Measurements from ENCODE around the gene TRIM52.
A peak's percentile ranks its signal among the peaks of the same experiment; 100 is the strongest.
"Not testable (repeated sequence)": the region's sequence is repeated elsewhere in the genome, so short reads cannot be mapped to it uniquely, and the experiment has no call there.

The TRIM52 gene

DNA sequence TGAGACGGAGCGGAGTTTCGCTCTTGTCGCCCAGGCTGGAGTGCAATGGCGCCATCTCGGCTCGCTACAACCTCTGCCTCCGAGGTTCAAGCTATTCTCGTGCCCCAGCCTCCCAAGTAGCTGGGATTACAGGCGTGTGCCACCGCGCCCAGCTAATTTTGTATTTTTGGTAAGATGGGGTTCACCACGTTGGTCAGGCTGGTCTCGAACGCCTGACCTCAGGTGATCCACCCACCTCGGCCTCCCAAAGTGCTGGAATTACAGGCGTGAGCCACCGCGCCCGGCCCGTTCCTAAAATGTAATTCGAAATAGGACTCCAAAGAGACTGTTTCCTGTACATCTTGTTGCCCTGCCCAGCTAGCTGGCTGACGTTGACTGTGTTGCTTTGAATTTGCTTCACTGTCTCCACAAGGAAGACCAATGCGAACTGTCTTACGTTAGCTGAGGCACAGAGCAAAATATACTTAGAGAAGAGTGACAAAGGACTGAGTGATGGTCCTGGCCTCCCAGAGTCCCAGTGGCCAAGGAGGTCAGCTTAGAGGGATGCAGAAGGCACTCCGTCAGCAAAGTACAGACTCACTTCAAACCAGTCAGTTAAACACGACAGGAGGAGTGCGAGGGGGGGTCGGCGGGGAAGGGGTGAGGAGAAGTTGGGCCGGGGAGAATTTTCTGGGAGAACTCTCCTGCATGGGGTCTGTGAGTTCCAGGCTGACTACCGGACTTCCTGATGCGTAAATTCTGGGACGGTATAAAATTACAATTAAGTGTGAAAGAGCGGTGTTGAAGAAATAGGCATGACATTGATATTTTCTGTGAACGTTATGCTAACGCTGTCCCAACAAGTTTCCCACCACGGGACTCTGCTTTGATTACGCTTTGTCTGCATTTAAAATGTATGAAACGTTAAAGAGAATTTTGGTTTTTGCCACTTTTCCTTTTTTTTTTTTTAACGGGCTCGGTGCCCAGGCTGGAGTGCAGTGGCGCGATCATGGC is 44.6 kb downstream of the TRIM52 start:
- Histone ChIP-seq H3K9me3 (replicated peaks in 1 of 11) (no peaks in the 10 kb centered on the region), H3K27me3 (peaks cover 6 to 41% (median 22%) of the 10 kb centered on the region in 11 experiments; a peak in 20 of 22 replicates), H3K4me1 (peaks cover 21 to 29% (median 25%) of the 10 kb centered on the region in 10 experiments), H3K4me3 (peak overlapping the region; percentile 51 to 67 (median 61)), H3K4me2 (peak overlapping the region; percentile 80 to 98 (median 93)), H3K9ac (peak overlapping the region in 10 of 11 experiments; percentile 30 to 64 (median 45); a peak in 18 of 22 replicates), H3K36me3 (no peaks in the 10 kb centered on the region), H3K27ac (peak overlapping the region in 3 of 11 experiments; percentile 25 to 29 (median 27); a peak in 3 of 22 replicates), H4K20me1 (peaks cover 0 to 9% (median 0%) of the 10 kb centered on the region in 11 experiments; a peak in 4 of 22 replicates)
- TF ChIP-seq Cebpa-rat (IDR thresholded peaks at IDR 0.05) = no peak

DNA sequence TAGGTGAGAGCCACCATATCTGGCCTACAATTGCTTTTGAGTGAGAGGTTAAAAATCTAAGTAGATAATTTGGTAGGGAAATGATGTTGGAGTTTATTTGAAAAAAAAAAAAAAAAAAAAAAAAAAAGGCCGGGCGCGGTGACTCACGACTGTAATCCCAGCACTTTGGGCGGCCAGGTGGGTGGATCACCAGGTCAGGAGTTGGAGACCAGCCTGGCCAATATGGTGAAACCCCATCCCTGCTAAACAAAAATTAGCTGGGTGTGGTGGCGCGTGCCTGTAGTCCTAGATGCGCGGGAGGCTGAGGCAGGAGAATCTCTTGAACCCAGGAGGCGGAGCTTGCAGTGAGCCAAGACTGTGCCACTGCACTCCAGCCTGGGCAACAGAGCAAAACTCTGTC is 46.7 kb downstream of the TRIM52 start:
- not testable (repeated sequence) for H3K4me2 ChIP-seq; H3K36me3 ChIP-seq; H4K20me1 ChIP-seq; H3K27ac ChIP-seq; H3K9me3 ChIP-seq (replicated peaks in 1 of 11); H3K9ac ChIP-seq; H3K4me3 ChIP-seq
- Histone ChIP-seq H3K27me3 (peaks cover 6 to 41% (median 22%) of the 10 kb centered on the region in 11 experiments; a peak in 20 of 22 replicates), H3K4me1 (peaks cover 23 to 36% (median 27%) of the 10 kb centered on the region in 10 experiments)

DNA sequence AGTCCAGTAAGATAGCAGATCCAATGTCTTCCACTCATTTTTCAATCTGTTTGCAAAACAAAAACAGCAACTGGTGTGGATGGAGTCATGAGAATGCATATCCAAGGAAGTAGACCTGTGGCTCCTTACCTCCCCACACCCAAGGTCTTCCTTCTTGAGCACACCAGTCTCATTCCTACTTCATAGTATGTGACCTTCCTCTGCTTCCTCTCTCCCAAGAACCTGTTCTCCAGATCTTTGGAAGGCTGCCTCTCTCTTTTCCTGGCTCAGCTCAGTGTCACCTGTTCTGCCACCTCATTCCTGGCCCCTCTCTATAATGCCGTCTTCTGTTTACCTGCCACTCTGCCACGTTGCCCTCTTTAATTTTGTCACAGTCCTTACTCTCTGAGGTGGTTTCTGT is 48.0 kb downstream of the TRIM52 start:
- peaks cover 0 to 9% (median 0%) of the 10 kb centered on the region in 11 experiments; a peak in 5 of 22 replicates for H4K20me1 ChIP-seq
- peaks cover 17 to 29% (median 24%) of the 10 kb centered on the region in 10 experiments for H3K4me1 ChIP-seq
- no peaks in the 10 kb centered on the region for H3K36me3 ChIP-seq
- H3K27me3 ChIP-seq = peaks cover 6 to 41% (median 26%) of the 10 kb centered on the region in 11 experiments; a peak in 20 of 22 replicates
- no peaks in the 10 kb centered on the region for H3K9me3 ChIP-seq (replicated peaks in 1 of 11)
- H3K4me3 ChIP-seq = no peak overlapping the region
- no peak overlapping the region for H3K4me2 ChIP-seq
- no peak overlapping the region for H3K9ac ChIP-seq
- H3K27ac ChIP-seq = no peak overlapping the region
- TF ChIP-seq Cebpa-rat (IDR thresholded peaks at IDR 0.05) = no peak

DNA sequence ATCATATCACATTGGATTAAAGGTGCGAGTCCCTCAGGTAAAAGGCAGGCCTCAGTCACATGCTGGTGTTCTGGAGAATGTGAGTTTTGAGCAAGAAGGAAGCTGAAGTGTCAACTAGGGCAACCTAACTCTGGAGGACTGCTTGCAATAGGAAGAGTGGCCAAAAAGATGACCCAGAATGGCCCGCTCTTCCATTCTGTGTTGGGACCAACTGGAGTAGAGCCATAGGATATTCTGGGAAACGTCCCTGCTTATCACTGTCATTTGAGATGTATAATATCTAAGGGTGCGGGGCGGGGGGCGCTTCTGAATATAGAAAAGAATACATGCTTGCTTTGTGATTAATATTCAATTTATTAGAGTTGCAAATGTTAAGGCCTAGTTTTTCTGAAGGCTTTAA is 48.9 kb downstream of the TRIM52 start:
- Histone ChIP-seq H3K4me3 (no peak overlapping the region), H3K4me2 (no peak overlapping the region), H3K9ac (no peak overlapping the region), H3K27me3 (peaks cover 6 to 41% (median 26%) of the 10 kb centered on the region in 11 experiments; a peak in 20 of 22 replicates), H3K9me3 (replicated peaks in 1 of 11) (no peaks in the 10 kb centered on the region), H3K4me1 (peaks cover 10 to 20% (median 15%) of the 10 kb centered on the region in 10 experiments; a peak in 19 of 20 replicates), H4K20me1 (peaks cover 0 to 3% (median 0%) of the 10 kb centered on the region in 11 experiments; a peak in 2 of 22 replicates), H3K27ac (no peak overlapping the region), H3K36me3 (no peaks in the 10 kb centered on the region)
- no peak for TF ChIP-seq Cebpa-rat (IDR thresholded peaks at IDR 0.05)

DNA sequence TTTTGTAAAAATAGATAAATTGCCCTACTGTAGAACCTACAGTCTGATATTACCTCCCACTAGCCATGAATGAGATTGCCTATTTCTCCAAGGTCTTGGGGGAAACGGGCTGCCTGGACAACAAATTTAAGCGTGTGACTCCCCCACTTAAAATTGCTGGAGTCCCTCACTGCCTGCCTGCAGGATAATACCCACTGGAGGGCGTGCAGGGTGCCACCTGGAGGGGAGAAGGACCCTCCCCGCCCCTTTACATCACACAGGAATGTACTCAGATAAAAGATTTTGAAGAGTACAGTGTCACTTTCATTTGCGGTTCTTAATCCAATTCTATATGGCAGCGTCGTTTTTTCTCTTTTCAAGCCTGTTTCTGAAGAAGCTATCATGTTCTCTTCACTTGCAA is 49.7 kb downstream of the TRIM52 start:
- Histone ChIP-seq H3K27me3 (peaks cover 8 to 42% (median 28%) of the 10 kb centered on the region in 11 experiments), H3K4me3 (no peak overlapping the region), H3K27ac (no peak overlapping the region), H3K9me3 (replicated peaks in 1 of 11) (no peaks in the 10 kb centered on the region), H3K4me2 (peak overlapping the region in 6 of 11 experiments; percentile 7 to 29 (median 18); a peak in 4 of 22 replicates), H3K9ac (no peak overlapping the region), H3K4me1 (peaks cover 8 to 17% (median 14%) of the 10 kb centered on the region in 10 experiments), H3K36me3 (no peaks in the 10 kb centered on the region), H4K20me1 (peaks cover 0 to 3% (median 2%) of the 10 kb centered on the region in 11 experiments; a peak in 8 of 22 replicates)
- TF ChIP-seq Cebpa-rat (IDR thresholded peaks at IDR 0.05) = no peak

DNA sequence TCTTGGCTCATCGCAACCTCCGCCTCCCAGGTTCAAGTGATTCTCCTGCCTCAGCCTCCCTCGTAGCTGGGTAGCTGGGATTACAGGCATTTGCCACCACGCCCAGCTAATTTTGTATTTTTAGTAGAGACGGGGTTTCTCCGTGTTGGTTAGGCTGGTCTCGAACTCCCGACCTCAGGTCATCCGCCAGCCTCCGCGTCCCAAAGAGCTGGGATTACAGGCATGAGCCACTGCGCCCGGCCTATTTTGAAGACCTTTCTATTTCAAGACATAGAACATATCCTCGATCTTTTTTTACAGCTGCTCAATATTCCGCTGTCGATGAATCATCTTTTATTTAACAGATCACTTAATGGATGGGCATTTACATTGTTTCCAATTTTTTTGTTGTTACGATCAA is 50.2 kb downstream of the TRIM52 start:
- H3K27ac ChIP-seq; H3K9ac ChIP-seq; H3K4me3 ChIP-seq; H3K36me3 ChIP-seq; H3K9me3 ChIP-seq (replicated peaks in 1 of 11); H4K20me1 ChIP-seq: not testable (repeated sequence)
- Histone ChIP-seq H3K27me3 (peaks cover 9 to 42% (median 28%) of the 10 kb centered on the region in 11 experiments), H3K4me1 (peaks cover 8 to 18% (median 15%) of the 10 kb centered on the region in 10 experiments), H3K4me2 (0 out of 22 replicates have a peak overlapping the region, but pooled peaks of 1 of the 11 experiments have one; percentile 29)

DNA sequence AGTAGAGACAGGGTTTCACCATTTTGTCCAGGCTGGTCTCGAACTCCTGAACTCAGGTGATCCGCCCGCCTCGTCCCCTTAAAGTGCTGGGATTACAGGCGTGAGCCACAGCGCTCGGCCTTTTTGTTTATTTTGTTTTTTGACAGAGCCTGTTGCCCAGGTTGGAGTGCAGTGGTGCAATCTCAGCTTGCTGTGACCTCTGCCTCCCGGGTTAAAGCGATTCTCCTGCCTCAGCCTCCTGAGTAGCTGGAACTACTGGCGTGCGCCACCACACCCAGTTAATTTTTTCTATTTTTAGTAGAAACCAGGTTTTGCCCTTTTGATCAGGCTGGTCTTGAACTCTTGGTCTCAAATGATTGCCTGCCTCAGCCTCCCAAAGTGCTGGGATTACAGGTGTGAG is 50.8 kb downstream of the TRIM52 start:
- H3K9me3 ChIP-seq (replicated peaks in 1 of 11); H3K9ac ChIP-seq; H3K4me2 ChIP-seq; H3K36me3 ChIP-seq; H3K4me3 ChIP-seq; H3K27ac ChIP-seq: not testable (repeated sequence)
- Histone ChIP-seq H3K27me3 (peaks cover 15 to 47% (median 33%) of the 10 kb centered on the region in 11 experiments), H4K20me1 (peaks cover 0 to 14% (median 12%) of the 10 kb centered on the region in 11 experiments; a peak in 14 of 22 replicates), H3K4me1 (peaks cover 13 to 24% (median 20%) of the 10 kb centered on the region in 10 experiments)

DNA sequence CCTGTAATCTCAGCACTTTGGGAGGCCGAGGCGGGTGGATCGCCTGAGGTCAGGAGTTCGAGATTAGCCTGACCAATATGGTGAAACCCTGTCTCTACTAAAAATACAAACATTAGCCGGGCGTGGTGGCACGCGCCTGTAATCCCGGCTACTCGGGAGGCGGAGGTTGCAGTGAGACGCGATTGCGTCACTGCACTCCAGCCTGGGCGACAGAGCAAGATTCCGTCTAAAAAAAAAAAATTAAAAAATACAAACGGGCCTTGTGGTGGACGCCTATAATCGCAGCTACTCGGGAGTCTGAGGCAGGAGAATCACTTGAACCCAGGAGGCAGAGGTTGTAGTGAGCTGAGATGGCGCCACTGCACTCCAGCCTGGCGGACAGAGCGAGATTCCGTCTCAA is 51.9 kb downstream of the TRIM52 start:
- Histone ChIP-seq H3K4me1 (peaks cover 13 to 33% (median 30%) of the 10 kb centered on the region in 10 experiments), H3K27me3 (peaks cover 26 to 59% (median 42%) of the 10 kb centered on the region in 11 experiments), H4K20me1 (peaks cover 0 to 22% (median 13%) of the 10 kb centered on the region in 11 experiments; a peak in 14 of 22 replicates)
- H3K9me3 ChIP-seq (replicated peaks in 1 of 11); H3K4me2 ChIP-seq; H3K27ac ChIP-seq; H3K36me3 ChIP-seq; H3K9ac ChIP-seq; H3K4me3 ChIP-seq: not testable (repeated sequence)
- TF ChIP-seq Cebpa-rat (IDR thresholded peaks at IDR 0.05) = peak in 3 of 11 experiments; percentile 7 to 37 (median 16); a peak in 3 of 22 replicates

DNA sequence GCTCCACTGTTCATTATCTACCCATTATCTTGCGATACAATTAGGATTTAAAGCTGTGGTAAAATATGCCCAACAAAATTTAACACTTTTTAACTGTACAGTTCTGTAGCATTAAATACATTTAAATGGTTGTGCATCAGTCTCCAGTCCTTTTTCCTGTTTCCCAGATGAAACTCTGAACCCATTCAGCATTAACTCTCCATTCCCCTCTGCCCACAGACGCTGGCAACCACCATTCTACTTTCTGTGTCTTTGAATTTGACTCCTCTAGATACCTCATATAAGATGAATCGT is 53.0 kb downstream of the TRIM52 start:
- Histone ChIP-seq H3K9ac (no peak overlapping the region), H3K4me3 (peak overlapping the region in 9 of 10 experiments; percentile 61 to 75 (median 71); a peak in 10 of 20 replicates), H3K4me2 (peak overlapping the region in 9 of 11 experiments; percentile 95 to 100 (median 99); a peak in 13 of 22 replicates), H3K27me3 (peaks cover 37 to 60% (median 50%) of the 10 kb centered on the region in 11 experiments), H3K36me3 (no peaks in the 10 kb centered on the region), H3K9me3 (replicated peaks in 1 of 11) (no peaks in the 10 kb centered on the region), H4K20me1 (peaks cover 0 to 30% (median 17%) of the 10 kb centered on the region in 11 experiments; a peak in 14 of 22 replicates), H3K27ac (no peak overlapping the region), H3K4me1 (peaks cover 13 to 44% (median 41%) of the 10 kb centered on the region in 10 experiments)
- TF ChIP-seq Cebpa-rat (IDR thresholded peaks at IDR 0.05) = no peak
